Measurements from ENCODE around the gene FUOM. TPM values are rescaled to one million over a fixed set of nuclear protein-coding genes. Genes with fewer than 3 reads are reported as not detected.

The FUOM gene
- total RNA-seq, 1 experiment from 2014 or later: 41.8 TPM

- Histone ChIP-seq H4K91ac (ENCODE audit: insufficient read length, low read depth, low read length) (no peak overlapping the region), H3K9me3 (ENCODE audit: control insufficient read depth, low read depth, low read length) (no peaks in the 10 kb centered on the region), H3K23ac (ENCODE audit: insufficient read length, low read depth, low read length) (no peak overlapping the region), H2BK12ac (ENCODE audit: insufficient read length, low read depth, low read length) (no peak overlapping the region), H2BK15ac (ENCODE audit: low read depth, low read length) (no peak overlapping the region; the same call in 1 of the 2 replicates), H3T11ph (ENCODE audit: low read length) (no peak overlapping the region), H3K4ac (ENCODE audit: low read depth, low read length) (no peak overlapping the region), H2AFZ (ENCODE audit: low read length) (no peak overlapping the region), H3K27me3 (ENCODE audit: insufficient read depth, low read length) (no peaks in the 10 kb centered on the region), H3K4me2 (ENCODE audit: insufficient read depth, insufficient read length, low read length) (no peak overlapping the region), H3K27ac (ENCODE audit: insufficient read length, low read depth, low read length) (no peak overlapping the region), H4K20me1 (ENCODE audit: control insufficient read depth, insufficient read depth, insufficient read length) (no peaks in the 10 kb centered on the region), H2BK120ac (ENCODE audit: low read depth, low read length, poor library complexity, severe bottlenecking) (no peak overlapping the region), H3K14ac (ENCODE audit: insufficient read depth, low read length) (no peak overlapping the region), H2BK5ac (ENCODE audit: insufficient read length, low read length) (no peak overlapping the region), H3K79me1 (ENCODE audit: insufficient read depth, low read depth, low read length, poor library complexity, severe bottlenecking) (peaks cover 4% of the 10 kb centered on the region), H3K4me1 (ENCODE audit: insufficient read depth, low read length) (no peaks in the 10 kb centered on the region), H3K56ac (ENCODE audit: insufficient read length, low read depth, low read length) (no peak overlapping the region), H2AK5ac (ENCODE audit: insufficient read length, low read length) (no peak overlapping the region), H3K9ac (ENCODE audit: extremely low read depth, insufficient read length, low read length) (no peak overlapping the region), H4K5ac (ENCODE audit: insufficient read length, low read depth, low read length) (no peak overlapping the region), H3K79me2 (ENCODE audit: insufficient read depth, low read length) (peaks cover 3% of the 10 kb centered on the region; the same call in 1 of the 2 replicates), H3K23me2 (ENCODE audit: insufficient read length, low read depth, low read length, poor library complexity, severe bottlenecking) (peaks cover 5% of the 10 kb centered on the region), H2BK20ac (ENCODE audit: low read depth, low read length, poor library complexity, severe bottlenecking) (no peak overlapping the region), H4K8ac (replicated peaks; ENCODE audit: insufficient read length, low read depth, low read length) (no peak overlapping the region), H3K18ac (ENCODE audit: insufficient read length, low read depth, low read length) (no peak overlapping the region)
- H3K4me3 Mint-ChIP-seq: peak overlapping the region; percentile 89 to 96; a peak in 4 of 5 replicates
- peaks cover 40 to 53% (median 50%) of the 10 kb centered on the region in 3 experiments for H3K36me3 Mint-ChIP-seq (ENCODE audit: insufficient read depth in 1 of 3, low read depth in 3 of 3)
- no peaks in the 10 kb centered on the region for H3K9me3 Mint-ChIP-seq
- H3K27me3 Mint-ChIP-seq (ENCODE audit: low read depth): no peaks in the 10 kb centered on the region
- no peak overlapping the region for H3K27ac Mint-ChIP-seq
- H3K4me1 Mint-ChIP-seq: peaks cover 9 to 12% of the 10 kb centered on the region in 2 experiments
- WGBS (ENCODE audit: extremely low coverage, insufficient read length, low lambda C conversion rate): no CpG with 5 or more reads among the region's 19 CpGs
- TF ChIP-seq CTCF (conservative IDR thresholded peaks at IDR 0.05): no peak
- DNase-seq: no peak
Measured at GRCh38 chr10:133396035-133396624, 38.3 kb upstream of the FUOM start.
